Stimulated activated CD4-positive, alpha-beta T cell treated with anti-CD3 and anti-CD28 coated beads, TNF-alpha, amount 100 ng/mL, for 48 hours (primary cell): ENCODE measurements around the gene INPPL1.

Experiments
- DNase-seq, 3 donors: peaks; one replicate each; pipeline ENCODE4 v3.0.0-alpha.2; 2020; ENCODE audit warnings: low read depth in 3 of 3

Gene INPPL1

GRCh38 chr11:72218251-72218745 is 6.3 kb upstream of the INPPL1 start:
- no peak for DNase-seq

GRCh38 chr11:72220696-72221363 is 3.7 kb upstream of the INPPL1 start:
- DNase-seq = no peak

- no peak for DNase-seq
Observed at GRCh38 chr11:72221386-72222075, 3.0 kb upstream of the INPPL1 start.

GRCh38 chr11:72222106-72222891 is 2.3 kb upstream of the INPPL1 start:
- no peak for DNase-seq

GRCh38 chr11:72222907-72223614 is 1.5 kb upstream of the INPPL1 start:
- DNase-seq = peak; percentile 86 to 93 (median 87)

GRCh38 chr11:72223615-72224563 is 678 bp upstream of the INPPL1 start:
- DNase-seq = peak in 1 of 3 donors; percentile 48

- DNase-seq = no peak
Observed at GRCh38 chr11:72225411-72225951, 914 bp downstream of the INPPL1 start.

GRCh38 chr11:72226701-72227100 is 2.1 kb downstream of the INPPL1 start:
- no peak for DNase-seq

- no peak for DNase-seq
Observed at GRCh38 chr11:72227316-72228228, 3.0 kb downstream of the INPPL1 start.

- no peak for DNase-seq
Observed at GRCh38 chr11:72228229-72228843, 3.8 kb downstream of the INPPL1 start.

GRCh38 chr11:72228844-72229231 is 4.3 kb downstream of the INPPL1 start:
- no peak for DNase-seq

- DNase-seq = no peak
Observed at GRCh38 chr11:72229336-72229924, 4.9 kb downstream of the INPPL1 start.

GRCh38 chr11:72229925-72230763 is 5.6 kb downstream of the INPPL1 start:
- DNase-seq = no peak

- DNase-seq = no peak
Observed at GRCh38 chr11:72230764-72231365, 6.3 kb downstream of the INPPL1 start.

- no peak for DNase-seq
Observed at GRCh38 chr11:72231396-72232259, 7.1 kb downstream of the INPPL1 start.
